ENCODE results near the gene DTX3. TPM values are rescaled to one million over a fixed set of nuclear protein-coding genes. Genes with fewer than 3 reads are reported as not detected.
A peak's percentile ranks its signal among the peaks of the same experiment; 100 is the strongest.
"Not testable (repeated sequence)": the region's sequence is repeated elsewhere in the genome, so short reads cannot be mapped to it uniquely, and the experiment has no call there.

The DTX3 gene
- total RNA-seq, 1 donor = 32.9 TPM

DNA sequence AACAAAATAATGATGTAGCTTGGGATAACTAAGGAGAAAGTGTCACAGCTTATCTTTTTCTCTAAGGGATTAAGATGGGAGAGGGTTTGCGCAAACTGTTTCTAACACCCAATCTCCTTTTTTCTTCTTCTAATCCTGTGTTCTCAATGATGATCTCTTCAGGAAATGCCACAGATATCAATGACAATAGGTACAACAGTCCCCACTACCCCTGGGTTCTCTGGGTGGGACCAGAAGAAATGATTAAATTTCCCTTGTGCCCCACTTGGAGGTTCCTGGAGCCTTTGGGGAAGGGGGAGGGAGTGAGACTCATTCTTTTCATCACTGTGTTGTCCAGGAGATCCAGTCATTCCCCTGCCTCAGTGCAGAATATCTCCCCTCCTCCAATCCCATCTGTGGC, 22.2 kb upstream of the DTX3 start:
- DNase-seq (ENCODE audit: low read depth in 2 of 3, low spot score in 2 of 3) = no peak

GRCh38 chr12:57583008-57583831, 21.4 kb upstream of the DTX3 start:
- DNase-seq (ENCODE audit: low read depth in 2 of 3, low spot score in 2 of 3) = peak; percentile 47 to 90 (median 81)

- no peak for DNase-seq (ENCODE audit: low read depth in 2 of 3, low spot score in 2 of 3)
Measured at GRCh38 chr12:57584050-57584449, 20.6 kb upstream of the DTX3 start.

DNA sequence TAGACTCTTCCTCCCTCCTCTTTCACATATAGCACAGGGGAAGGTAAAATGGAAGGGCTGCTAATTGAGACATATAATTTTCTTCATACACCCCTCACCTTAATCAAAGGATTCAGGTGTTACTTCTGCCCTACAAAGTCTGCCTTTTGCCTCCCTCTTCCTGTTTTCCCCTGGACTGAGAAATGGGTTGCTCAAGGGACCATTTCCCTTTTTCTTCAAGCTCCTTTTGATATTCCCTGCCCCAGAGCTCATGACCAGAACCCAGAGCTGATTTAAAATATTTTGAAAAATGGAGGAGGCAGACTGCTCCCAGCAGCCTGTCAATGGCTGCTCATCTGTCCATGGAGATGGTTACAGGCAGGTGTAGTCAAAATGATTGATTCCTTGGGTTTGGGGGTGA, 19.9 kb upstream of the DTX3 start:
- no peak for DNase-seq (ENCODE audit: low read depth in 2 of 3, low spot score in 2 of 3)

GRCh38 chr12:57585156-57585555, 19.5 kb upstream of the DTX3 start:
- DNase-seq (ENCODE audit: low read depth in 2 of 3, low spot score in 2 of 3) = no peak

DNA sequence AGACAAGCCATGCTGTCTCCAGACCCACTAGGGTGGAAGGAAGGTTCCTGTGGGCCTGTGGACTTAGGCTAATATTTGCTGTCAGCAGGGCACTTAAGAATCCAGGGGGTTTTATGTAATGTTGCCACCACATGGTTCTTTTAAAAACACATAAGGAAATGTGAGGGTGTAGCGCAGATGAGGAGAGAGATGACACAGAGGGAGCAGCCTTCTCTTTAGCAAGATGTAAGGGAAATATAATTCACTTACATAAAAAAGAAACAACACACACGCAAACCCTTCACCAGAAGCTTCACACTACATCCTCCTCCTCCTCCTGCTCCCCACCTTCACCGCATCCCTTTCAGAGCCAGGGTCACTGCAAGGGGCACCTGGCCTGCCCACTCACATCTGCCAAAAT, 18.5 kb upstream of the DTX3 start:
- no peak for DNase-seq (ENCODE audit: low read depth in 2 of 3, low spot score in 2 of 3)

DNA sequence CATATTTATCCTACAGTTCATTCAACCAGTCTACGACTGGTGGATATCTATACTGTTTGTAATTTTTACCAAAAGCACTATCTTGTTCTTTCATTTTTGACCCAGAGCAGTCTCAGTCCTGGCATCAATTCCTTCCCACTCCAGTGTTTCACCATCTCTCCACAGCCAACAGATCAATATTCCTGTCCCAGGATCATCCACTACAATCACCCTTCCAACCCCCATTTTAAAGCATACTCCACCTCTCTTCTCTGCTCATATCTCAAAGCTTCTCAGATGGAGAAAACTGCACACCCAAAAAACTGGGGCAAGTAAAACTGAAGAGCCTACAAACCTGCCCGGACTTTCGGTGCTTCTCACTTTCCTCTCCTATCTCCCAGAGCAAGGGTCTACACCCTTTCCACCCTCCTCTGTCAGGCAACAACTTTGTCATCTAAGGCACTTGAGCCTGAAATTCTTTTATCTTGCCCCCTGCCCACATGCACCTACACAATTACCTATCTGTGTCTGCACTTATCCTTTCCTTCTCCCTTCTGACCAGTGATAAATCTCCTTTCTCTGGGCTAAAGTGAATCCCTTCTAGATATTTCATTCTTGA, 17.7 kb upstream of the DTX3 start:
- DNase-seq (ENCODE audit: low read depth in 2 of 3, low spot score in 2 of 3) = no peak

DNA sequence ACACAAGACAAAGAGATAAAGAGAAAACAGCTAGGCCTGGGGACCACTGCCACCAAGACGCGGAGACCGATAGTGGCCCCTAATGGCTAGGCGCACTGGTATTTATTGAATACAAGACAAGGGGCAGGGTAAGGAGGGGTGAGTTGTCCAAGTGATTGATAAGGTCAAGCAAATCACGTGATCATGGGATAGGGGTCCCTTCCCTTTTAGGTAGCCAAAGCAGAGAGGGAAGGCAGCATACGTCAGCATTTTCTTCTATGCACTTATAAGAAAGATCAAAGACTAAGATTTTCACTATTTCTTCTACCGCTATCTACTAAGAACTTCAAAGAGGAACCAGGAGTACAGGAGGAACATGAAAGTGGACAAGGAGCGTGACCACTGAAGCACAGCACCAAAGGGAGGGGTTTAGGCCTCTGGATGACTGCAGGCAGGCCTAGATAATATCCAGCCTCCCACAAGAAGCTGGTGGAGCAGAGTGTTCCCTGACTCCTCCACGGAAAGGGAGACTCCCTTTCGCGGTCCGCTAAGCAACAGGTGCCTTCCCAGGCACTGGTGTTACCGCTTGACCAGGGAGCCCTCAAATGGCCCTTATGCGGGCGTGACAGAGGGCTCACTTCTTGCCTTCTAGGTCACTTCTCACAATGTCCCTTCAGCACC, 15.5 kb upstream of the DTX3 start:
- not testable (repeated sequence) for DNase-seq (ENCODE audit: low read depth in 2 of 3, low spot score in 2 of 3)

DNA sequence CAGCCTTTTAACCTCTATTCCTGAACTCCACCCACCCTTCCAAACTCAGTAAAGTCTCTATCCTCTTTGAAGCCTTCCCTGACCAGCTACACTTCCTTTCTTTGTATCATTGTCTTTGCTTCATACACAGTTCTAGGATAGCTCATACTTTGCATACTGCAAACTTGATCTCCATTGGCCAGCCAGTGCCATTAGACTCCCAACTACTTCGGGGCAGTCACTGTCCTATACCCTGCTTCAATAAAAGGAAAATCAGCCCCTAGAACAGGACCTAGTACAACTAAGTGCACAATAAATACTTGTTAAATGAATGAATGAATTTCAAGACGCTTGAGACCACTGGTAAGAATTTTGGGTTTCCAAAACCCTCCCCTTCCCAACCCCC, 14.2 kb upstream of the DTX3 start:
- DNase-seq (ENCODE audit: low read depth in 2 of 3, low spot score in 2 of 3) = no peak

DNA sequence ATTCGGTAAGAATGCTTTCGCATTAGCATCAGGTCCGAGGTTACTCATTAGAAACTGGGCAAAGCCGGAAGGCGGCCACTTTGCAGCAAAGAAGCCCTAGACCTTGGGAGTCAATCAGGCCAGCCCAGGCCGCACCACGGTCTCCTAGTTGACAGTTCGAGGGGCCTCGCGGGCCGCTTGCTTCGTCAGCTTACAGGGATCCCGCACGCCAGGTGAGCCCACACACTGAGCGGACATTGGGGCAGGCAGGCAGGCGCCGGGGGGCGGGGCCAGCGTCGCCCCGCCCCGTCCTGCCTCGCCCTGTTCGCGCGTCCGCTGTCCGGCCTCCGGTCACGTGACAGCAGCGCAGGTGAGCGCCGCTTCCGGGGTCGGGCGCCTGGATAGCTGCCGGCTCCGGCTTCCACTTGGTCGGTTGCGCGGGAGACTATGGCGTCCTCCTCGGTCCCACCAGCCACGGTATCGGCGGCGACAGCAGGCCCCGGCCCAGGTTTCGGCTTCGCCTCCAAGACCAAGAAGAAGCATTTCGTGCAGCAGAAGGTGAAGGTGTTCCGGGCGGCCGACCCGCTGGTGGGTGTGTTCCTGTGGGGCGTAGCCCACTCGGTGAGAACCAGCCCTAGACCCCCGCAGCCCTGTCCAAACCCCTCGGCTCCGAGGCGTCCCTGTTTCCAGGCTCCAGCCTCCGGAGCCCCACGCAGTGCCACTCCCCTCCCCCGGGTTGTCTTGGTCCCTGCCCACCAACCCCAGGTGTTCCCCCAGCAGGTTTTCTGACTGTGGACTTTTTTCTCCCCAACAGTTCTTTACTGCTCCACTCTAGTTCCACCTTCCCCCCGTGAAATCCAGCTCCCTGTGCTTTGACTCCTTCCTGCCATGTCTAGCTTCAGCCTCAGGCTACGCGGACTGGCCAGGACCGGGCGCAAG, 13.5 kb upstream of the DTX3 start, which contains the start of gene PIP4K2C:
PIP4K2C (plus strand) TSS at position 329 of the 918 bp plus-strand sequence; CDS start at position 427, 98 bp downstream.
- peak; percentile 37 to 59 (median 53) for DNase-seq (ENCODE audit: low read depth in 2 of 3, low spot score in 2 of 3)

- no peak for DNase-seq (ENCODE audit: low read depth in 2 of 3, low spot score in 2 of 3)
Measured at GRCh38 chr12:57591782-57592325, 12.8 kb upstream of the DTX3 start.

- no peak for DNase-seq (ENCODE audit: low read depth in 2 of 3, low spot score in 2 of 3)
Measured at GRCh38 chr12:57592551-57593165, 12.0 kb upstream of the DTX3 start.

DNA sequence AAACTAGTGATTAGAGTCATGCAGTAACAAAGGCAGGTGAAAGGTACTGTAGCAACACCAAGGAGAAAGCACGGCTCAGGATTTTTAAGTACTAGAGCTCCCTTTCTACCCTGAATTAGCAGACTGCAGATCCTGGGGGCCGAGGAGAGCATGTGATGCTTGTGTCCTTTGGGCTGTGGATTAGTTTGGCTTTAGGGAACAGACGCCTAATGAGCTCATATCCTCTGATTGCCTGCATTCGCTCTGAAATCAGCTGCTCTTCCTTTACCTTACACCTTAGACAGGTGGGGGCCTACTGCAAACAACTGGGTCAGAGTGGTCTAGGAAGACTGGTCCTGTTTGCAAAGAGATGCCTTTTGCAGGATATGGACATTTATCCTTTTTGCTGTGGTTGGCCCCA, 11.4 kb upstream of the DTX3 start:
- DNase-seq (ENCODE audit: low read depth in 2 of 3, low spot score in 2 of 3) = no peak

DNA sequence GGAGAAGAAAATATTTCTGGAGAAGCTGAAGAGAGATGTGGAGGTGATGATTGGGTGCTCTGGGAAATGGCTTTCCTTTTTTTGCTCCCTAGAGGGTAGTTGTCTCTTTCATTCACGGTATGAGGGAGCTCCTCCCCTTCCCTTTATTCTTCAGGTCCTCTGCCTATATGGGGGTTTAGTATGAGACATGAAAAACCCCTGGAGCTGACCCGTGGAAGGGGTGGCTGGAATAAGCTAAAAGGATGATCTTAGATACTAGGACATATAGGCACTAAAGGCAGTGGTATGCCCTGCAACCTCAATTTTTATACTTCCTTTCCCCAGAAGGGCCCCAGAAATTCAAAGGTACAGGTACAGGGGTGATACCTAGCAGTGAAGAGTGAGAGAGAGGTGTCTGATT, 4.2 kb upstream of the DTX3 start:
- no peak for DNase-seq (ENCODE audit: low read depth in 2 of 3, low spot score in 2 of 3)

DNA sequence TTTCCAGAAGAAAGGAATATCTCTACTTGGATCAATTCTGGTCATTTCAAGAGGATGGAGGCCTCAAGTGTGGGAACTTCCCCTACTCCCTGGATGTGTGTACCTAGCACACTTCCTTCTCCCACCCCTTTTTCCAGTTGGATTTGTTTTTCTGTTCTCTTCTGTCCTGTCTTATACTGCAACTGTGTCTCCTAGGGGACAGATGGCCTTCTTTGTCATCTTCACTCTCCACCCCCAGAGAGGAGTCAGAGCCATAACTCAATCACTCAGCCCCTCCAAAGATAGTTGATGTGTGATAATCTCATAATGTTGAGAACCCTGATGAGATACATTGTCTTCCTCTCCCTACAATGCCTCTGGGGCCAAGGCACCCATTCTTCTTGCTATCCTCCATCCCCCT, 2.1 kb upstream of the DTX3 start:
- DNase-seq (ENCODE audit: low read depth in 2 of 3, low spot score in 2 of 3) = no peak

- DNase-seq (ENCODE audit: low read depth in 2 of 3, low spot score in 2 of 3) = no peak
Measured at GRCh38 chr12:57603324-57603723, 1.3 kb upstream of the DTX3 start.

GRCh38 chr12:57603815-57604453, 690 bp upstream of the DTX3 start:
- DNase-seq (ENCODE audit: low read depth in 2 of 3, low spot score in 2 of 3) = no peak

DNA sequence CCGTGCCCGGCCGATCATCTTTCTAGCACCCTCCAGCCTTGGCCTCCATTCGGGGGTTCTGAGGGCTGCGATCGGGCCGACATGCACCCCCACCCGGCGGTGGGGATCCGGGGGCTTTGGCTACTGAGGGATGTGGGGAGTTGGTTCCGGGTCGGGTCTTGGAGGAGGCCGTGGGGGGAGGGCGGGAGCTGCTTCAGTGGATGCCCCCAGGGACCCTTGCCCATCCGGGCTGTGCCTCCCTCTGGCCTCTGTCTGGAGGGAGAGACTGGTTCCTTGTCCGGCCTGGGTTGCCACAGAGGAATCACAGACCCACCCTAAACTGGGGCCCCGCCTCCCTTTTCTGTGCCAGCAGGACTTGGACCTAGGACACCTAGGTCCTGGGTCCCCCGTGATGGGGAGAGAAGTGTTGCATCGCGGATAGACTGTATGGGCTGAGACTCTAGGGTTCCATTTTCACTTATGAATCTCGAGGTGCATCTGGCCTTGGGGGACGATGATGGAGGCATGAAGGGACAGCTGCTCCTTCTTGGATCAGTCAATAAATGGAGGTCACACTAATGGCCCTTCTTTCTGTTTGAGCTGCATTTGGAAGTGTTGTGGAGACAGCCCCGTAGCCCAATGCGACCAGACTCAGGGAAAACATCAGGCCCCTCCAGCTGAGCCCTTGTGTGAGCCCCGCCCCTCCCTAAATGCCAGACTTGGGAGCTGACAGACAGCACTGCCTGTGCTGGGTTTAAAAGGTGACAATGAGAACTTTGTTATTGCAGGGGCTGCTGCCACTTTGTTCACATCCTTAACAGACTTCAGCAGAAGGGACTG, 577 bp downstream of the DTX3 start:
- peak in 1 of 3 donors; percentile 19 for DNase-seq (ENCODE audit: low read depth in 2 of 3, low spot score in 2 of 3)

Measured in hematopoietic multipotent progenitor cell (in vitro differentiated cells).